Caco-2 (cell line): Measurements from ENCODE around the gene GOPC. TPM values are rescaled to one million over a fixed set of nuclear protein-coding genes. Genes with fewer than 3 reads are reported as not detected.
A peak's percentile ranks its signal among the peaks of the same experiment; 100 is the strongest.

ENCODE experiments used
- BruUV-seq: library from RNA; stranded (reverse); fragments of 400-500 nt; replicated peaks from 2 replicates; lab custom pipeline; 2021; lab: Mats Ljungman, UMichigan
- CTCF ChIA-PET: fragments of 300-600 bp; sonication (Branson Sonifier 250); formaldehyde crosslinking; loops from one replicate; lab custom pipeline; 2022; ENCODE audit warnings: antibody characterized with exemption; lab: Charles Lee
- POLR2A ChIA-PET: fragments of 300-600 bp; sonication (Branson Sonifier 250); formaldehyde crosslinking; loops from one replicate; lab custom pipeline; 2022; ENCODE audit warnings: antibody characterized with exemption; lab: Charles Lee
- DNase-seq, 2 experiments: peaks; one replicate each; pipeline versions ENCODE4 v3.0.0 to v3.0.0-alpha.2; 2020 to 2022
- H3K27me3 ChIP-seq: replicated peaks from 2 replicates; pipeline ENCODE4 v1.6.0; 2011; ENCODE audit warnings: low read length; ENCODE audit not compliant: control insufficient read depth, insufficient read depth
- H3K36me3 ChIP-seq: 2 replicates; pipeline ENCODE4 v1.5.1; 2011; ENCODE audit warnings: low read length; ENCODE audit not compliant: control insufficient read depth, insufficient read depth
- H3K4me1 ChIP-seq: fragments of 250-450 bp; sonication (Bioruptor Pico); 2 replicates; pipeline ENCODE4 v1.5.1; 2020; ENCODE audit warnings: mild to moderate bottlenecking
- H3K4me3 ChIP-seq: 2 replicates; pipeline ENCODE4 v1.5.1; 2011; ENCODE audit warnings: low read depth, mild to moderate bottlenecking, control low read depth, low read length
- H3K9me3 ChIP-seq: fragments of 250-450 bp; sonication (Bioruptor Pico); 2 replicates; pipeline ENCODE4 v1.5.1; 2020; ENCODE audit warnings: mild to moderate bottlenecking, moderate library complexity
- H3K27ac Mint-ChIP-seq: one replicate; pipeline ENCODE4 v1.8.0; 2022; ENCODE audit warnings: mixed read lengths; ENCODE audit not compliant: unreplicated experiment
- H3K27me3 Mint-ChIP-seq: one replicate; pipeline ENCODE4 v1.8.0; 2022; ENCODE audit warnings: mixed read lengths; ENCODE audit not compliant: insufficient read depth, unreplicated experiment
- H3K36me3 Mint-ChIP-seq: one replicate; pipeline ENCODE4 v1.8.0; 2022; ENCODE audit warnings: mild to moderate bottlenecking, mixed read lengths; ENCODE audit not compliant: insufficient read depth, unreplicated experiment
- H3K4me1 Mint-ChIP-seq: one replicate; pipeline ENCODE4 v1.8.0; 2022; ENCODE audit warnings: low read depth, mixed read lengths; ENCODE audit not compliant: unreplicated experiment
- H3K4me3 Mint-ChIP-seq: one replicate; pipeline ENCODE4 v1.8.0; 2022; ENCODE audit warnings: mild to moderate bottlenecking, moderate library complexity, mixed read lengths; ENCODE audit not compliant: unreplicated experiment
- H3K9me3 Mint-ChIP-seq: one replicate; pipeline ENCODE4 v1.8.0; 2022; ENCODE audit warnings: mixed read lengths; ENCODE audit not compliant: unreplicated experiment
- intact Hi-C: fragments of 100-400 bp; cut with micrococcal nuclease; formaldehyde crosslinking; loops from one replicate; pipeline ENCODE4 v1.10.0; 2022; ENCODE audit not compliant: unreplicated experiment
- total RNA-seq: library from RNA; stranded (reverse); gene quantifications from 2 replicates; pipeline ENCODE4 v1.2.3, GENCODE V29; 2022
- TF ChIP-seq, protein P1 (sequence below), 2 experiments: fragments of 200-600 bp in 1 of 2; IDR thresholded peaks; 1 replicate in 1 of 2; 2 replicates in 1 of 2; pipeline versions ENCODE4 v1.5.1 to v1.8.0; 2011 to 2022; ENCODE audit warnings: antibody characterized with exemption in 1 of 2, control low read depth in 1 of 2, inconsistent platforms in 1 of 2, low read depth in 1 of 2, low read length in 1 of 2, mild to moderate bottlenecking in 1 of 2, moderate library complexity in 1 of 2; ENCODE audit not compliant: insufficient read depth in 1 of 2, severe bottlenecking in 1 of 2, unreplicated experiment in 1 of 2

GOPC gene
- total RNA-seq, 1 experiment from 2014 or later, result 29.0 TPM

GRCh38 chr6:117637770-117638169, 35.5 kb upstream of the GOPC start:
- TF ChIP-seq, protein P1, sequence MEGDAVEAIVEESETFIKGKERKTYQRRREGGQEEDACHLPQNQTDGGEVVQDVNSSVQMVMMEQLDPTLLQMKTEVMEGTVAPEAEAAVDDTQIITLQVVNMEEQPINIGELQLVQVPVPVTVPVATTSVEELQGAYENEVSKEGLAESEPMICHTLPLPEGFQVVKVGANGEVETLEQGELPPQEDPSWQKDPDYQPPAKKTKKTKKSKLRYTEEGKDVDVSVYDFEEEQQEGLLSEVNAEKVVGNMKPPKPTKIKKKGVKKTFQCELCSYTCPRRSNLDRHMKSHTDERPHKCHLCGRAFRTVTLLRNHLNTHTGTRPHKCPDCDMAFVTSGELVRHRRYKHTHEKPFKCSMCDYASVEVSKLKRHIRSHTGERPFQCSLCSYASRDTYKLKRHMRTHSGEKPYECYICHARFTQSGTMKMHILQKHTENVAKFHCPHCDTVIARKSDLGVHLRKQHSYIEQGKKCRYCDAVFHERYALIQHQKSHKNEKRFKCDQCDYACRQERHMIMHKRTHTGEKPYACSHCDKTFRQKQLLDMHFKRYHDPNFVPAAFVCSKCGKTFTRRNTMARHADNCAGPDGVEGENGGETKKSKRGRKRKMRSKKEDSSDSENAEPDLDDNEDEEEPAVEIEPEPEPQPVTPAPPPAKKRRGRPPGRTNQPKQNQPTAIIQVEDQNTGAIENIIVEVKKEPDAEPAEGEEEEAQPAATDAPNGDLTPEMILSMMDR (IDR thresholded peaks at IDR 0.05; ENCODE audit: insufficient read depth in 1 of 2, low read depth in 1 of 2, low read length in 1 of 2, severe bottlenecking in 1 of 2, unreplicated experiment in 1 of 2), result no peak

DNA sequence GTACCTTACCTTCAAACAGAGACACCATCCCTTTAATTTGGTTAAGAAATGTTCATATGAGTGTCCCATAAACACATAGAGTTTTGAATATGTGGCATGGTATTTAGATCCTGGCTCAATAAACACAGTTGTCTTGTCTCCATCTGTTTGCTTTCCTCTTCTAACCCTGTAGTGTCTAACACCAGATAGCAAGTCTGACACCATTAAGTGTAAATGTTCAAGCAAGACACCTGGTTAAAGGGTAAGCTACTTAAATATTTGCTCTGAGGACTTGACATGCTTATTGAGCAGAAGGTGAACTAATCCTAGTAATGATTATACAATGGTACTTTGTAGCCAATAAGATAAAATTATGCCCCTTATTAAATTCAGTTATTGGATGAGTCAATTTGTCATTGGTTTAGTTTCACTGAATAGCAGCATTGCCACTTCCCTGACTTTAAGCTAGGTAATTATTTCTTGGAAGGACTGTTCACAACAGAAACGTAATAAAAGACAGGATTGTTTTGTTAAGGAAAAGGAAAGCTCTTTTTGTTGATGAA, 26.9 kb upstream of the GOPC start:
- no peak overlapping the region for H3K27ac Mint-ChIP-seq
- no peaks in the 10 kb centered on the region for H3K4me1 ChIP-seq
- TF ChIP-seq, protein P1 (IDR thresholded peaks at IDR 0.05; ENCODE audit: insufficient read depth in 1 of 2, low read depth in 1 of 2, low read length in 1 of 2, severe bottlenecking in 1 of 2, unreplicated experiment in 1 of 2), result no peak
- BruUV-seq, result no TSS peak
- DNase-seq, result peak in 1 of 2 experiments; percentile 5
- H3K36me3 Mint-ChIP-seq, result no peaks in the 10 kb centered on the region
- H3K4me3 ChIP-seq, result no peak overlapping the region
- POLR2A ChIA-PET, result interaction anchor here (0.6 kb wide), 1 partner anchor 147 kb away, joined by 3 read pairs; the partner anchor contains the start of gene DCBLD1
- H3K27me3 Mint-ChIP-seq, result no peaks in the 10 kb centered on the region
- H3K4me3 Mint-ChIP-seq, result no peak overlapping the region
- peaks cover 14% of the 10 kb centered on the region for H3K9me3 ChIP-seq
- intact Hi-C loops, result no loop called here
- CTCF ChIA-PET, result no interaction called here
- H3K9me3 Mint-ChIP-seq, result peaks cover 10% of the 10 kb centered on the region
- H3K27me3 ChIP-seq, result no peaks in the 10 kb centered on the region
- no peaks in the 10 kb centered on the region for H3K36me3 ChIP-seq
- peaks cover 14% of the 10 kb centered on the region for H3K4me1 Mint-ChIP-seq

More at GRCh38 chr6:117637770-117638169, 35.5 kb upstream of the GOPC start:
- H3K36me3 Mint-ChIP-seq, result no peaks in the 10 kb centered on the region
- H3K27me3 Mint-ChIP-seq, result no peaks in the 10 kb centered on the region
- BruUV-seq, result no TSS peak
- no peak overlapping the region for H3K4me3 ChIP-seq
- CTCF ChIA-PET, result no interaction called here
- no peaks in the 10 kb centered on the region for H3K4me1 Mint-ChIP-seq
- no peaks in the 10 kb centered on the region for H3K27me3 ChIP-seq
- H3K9me3 ChIP-seq, result no peaks in the 10 kb centered on the region
- H3K4me1 ChIP-seq, result no peaks in the 10 kb centered on the region
- POLR2A ChIA-PET, result no interaction called here
- intact Hi-C loops, result no loop called here
- H3K27ac Mint-ChIP-seq, result no peak overlapping the region
- H3K36me3 ChIP-seq, result no peaks in the 10 kb centered on the region
- peaks cover 9% of the 10 kb centered on the region for H3K9me3 Mint-ChIP-seq
- DNase-seq, result no peak
- H3K4me3 Mint-ChIP-seq, result no peak overlapping the region

GRCh38 chr6:117627533-117627932, 25.2 kb upstream of the GOPC start:
- Mint-ChIP-seq H3K4me1 (peaks cover 14% of the 10 kb centered on the region), H3K27ac (no peak overlapping the region), H3K36me3 (no peaks in the 10 kb centered on the region), H3K4me3 (no peak overlapping the region), H3K9me3 (peaks cover 10% of the 10 kb centered on the region), H3K27me3 (no peaks in the 10 kb centered on the region)
- DNase-seq, result no peak
- H3K27me3 ChIP-seq, result no peaks in the 10 kb centered on the region
- TF ChIP-seq, protein P1 (IDR thresholded peaks at IDR 0.05; ENCODE audit: insufficient read depth in 1 of 2, low read depth in 1 of 2, low read length in 1 of 2, severe bottlenecking in 1 of 2, unreplicated experiment in 1 of 2), result no peak
- ChIA-PET POLR2A (no interaction called here), CTCF (no interaction called here)
- BruUV-seq, result no TSS peak
- intact Hi-C loops, result no loop called here
- peaks cover 14% of the 10 kb centered on the region for H3K9me3 ChIP-seq
- no peaks in the 10 kb centered on the region for H3K36me3 ChIP-seq
- H3K4me1 ChIP-seq, result no peaks in the 10 kb centered on the region
- no peak overlapping the region for H3K4me3 ChIP-seq
